HG03095 (cell line): ENCODE results near the gene ASPSCR1.

Source experiments
- ATAC-seq: cut with Tn5 transposase; IDR thresholded peaks from one replicate; pipeline ENCODE4 v1.9.1; 2021; ENCODE audit warnings: moderate library complexity; ENCODE audit not compliant: unreplicated experiment

Gene ASPSCR1

GRCh38 chr17:81998212-81998611 is 20.8 kb downstream of the ASPSCR1 start:
- no peak for ATAC-seq

- no peak for ATAC-seq
Observed at GRCh38 chr17:81998691-81999438, 21.4 kb downstream of the ASPSCR1 start.

GRCh38 chr17:81999587-81999975 is 22.2 kb downstream of the ASPSCR1 start:
- ATAC-seq = no peak

GRCh38 chr17:81999976-82000802 is 22.8 kb downstream of the ASPSCR1 start:
- no peak for ATAC-seq

GRCh38 chr17:82000803-82001570 is 23.6 kb downstream of the ASPSCR1 start:
- ATAC-seq = no peak

GRCh38 chr17:82001571-82002056 is 24.2 kb downstream of the ASPSCR1 start:
- ATAC-seq = no peak

- no peak for ATAC-seq
Observed at GRCh38 chr17:82003411-82004381, 26.3 kb downstream of the ASPSCR1 start.

- no peak for ATAC-seq
Observed at GRCh38 chr17:82004517-82005455, 27.4 kb downstream of the ASPSCR1 start.

- ATAC-seq = no peak
Observed at GRCh38 chr17:82005701-82006348, 28.4 kb downstream of the ASPSCR1 start.

GRCh38 chr17:82006468-82007227 is 29.2 kb downstream of the ASPSCR1 start:
- no peak for ATAC-seq

- ATAC-seq = no peak
Observed at GRCh38 chr17:82007228-82007494, 29.7 kb downstream of the ASPSCR1 start.

- no peak for ATAC-seq
Observed at GRCh38 chr17:82007495-82008257, 30.2 kb downstream of the ASPSCR1 start.

- ATAC-seq = no peak
Observed at GRCh38 chr17:82008258-82008940, 31.0 kb downstream of the ASPSCR1 start.

GRCh38 chr17:82008941-82009405 is 31.5 kb downstream of the ASPSCR1 start:
- ATAC-seq = no peak

- ATAC-seq = no peak
Observed at GRCh38 chr17:82009413-82009812, 32.0 kb downstream of the ASPSCR1 start.
